ENCODE data around the gene TMEM163.

DNA sequence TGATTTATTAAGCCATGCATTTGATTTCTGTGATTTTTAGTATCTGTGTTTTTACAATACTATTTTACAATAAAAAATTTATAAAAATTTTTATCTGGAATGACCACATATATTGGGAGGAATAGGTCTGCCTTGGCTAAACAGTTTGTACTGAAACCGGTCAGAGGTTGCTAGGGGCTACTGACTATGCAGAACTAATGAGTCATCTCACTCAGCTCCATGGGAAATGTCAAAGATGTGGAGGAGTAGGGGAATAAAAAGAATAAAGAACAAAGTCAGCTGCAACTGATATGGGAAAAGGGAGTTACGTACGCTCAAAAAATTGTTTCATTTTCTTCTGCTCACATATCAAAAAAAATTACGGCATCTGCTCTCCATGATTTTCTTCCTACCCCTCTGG, 8.6 kb upstream of the TMEM163 start:
- TF ChIP-seq, protein P1, sequence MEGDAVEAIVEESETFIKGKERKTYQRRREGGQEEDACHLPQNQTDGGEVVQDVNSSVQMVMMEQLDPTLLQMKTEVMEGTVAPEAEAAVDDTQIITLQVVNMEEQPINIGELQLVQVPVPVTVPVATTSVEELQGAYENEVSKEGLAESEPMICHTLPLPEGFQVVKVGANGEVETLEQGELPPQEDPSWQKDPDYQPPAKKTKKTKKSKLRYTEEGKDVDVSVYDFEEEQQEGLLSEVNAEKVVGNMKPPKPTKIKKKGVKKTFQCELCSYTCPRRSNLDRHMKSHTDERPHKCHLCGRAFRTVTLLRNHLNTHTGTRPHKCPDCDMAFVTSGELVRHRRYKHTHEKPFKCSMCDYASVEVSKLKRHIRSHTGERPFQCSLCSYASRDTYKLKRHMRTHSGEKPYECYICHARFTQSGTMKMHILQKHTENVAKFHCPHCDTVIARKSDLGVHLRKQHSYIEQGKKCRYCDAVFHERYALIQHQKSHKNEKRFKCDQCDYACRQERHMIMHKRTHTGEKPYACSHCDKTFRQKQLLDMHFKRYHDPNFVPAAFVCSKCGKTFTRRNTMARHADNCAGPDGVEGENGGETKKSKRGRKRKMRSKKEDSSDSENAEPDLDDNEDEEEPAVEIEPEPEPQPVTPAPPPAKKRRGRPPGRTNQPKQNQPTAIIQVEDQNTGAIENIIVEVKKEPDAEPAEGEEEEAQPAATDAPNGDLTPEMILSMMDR (IDR thresholded peaks at IDR 0.05): no peak
- TF ChIP-seq POLR2AphosphoS5 (IDR thresholded peaks at IDR 0.05): no peak

Measured in stomach (tissue), 4 donors.